Calu3 (cell line): ENCODE results near the gene KLK14. TPM values are rescaled to one million over a fixed set of nuclear protein-coding genes. Genes with fewer than 3 reads are reported as not detected.
A peak's percentile ranks its signal among the peaks of the same experiment; 100 is the strongest.

Source experiments
- BruUV-seq: library from RNA; stranded (reverse); fragments of 400-500 nt; replicated peaks from 2 replicates; lab custom pipeline; 2021; lab: Mats Ljungman, UMichigan
- CTCF ChIA-PET: fragments of 300-600 bp; sonication (Branson Sonifier 250); formaldehyde crosslinking; loops from one replicate; lab custom pipeline; 2022; ENCODE audit warnings: antibody characterized with exemption; lab: Charles Lee
- DNase-seq: peaks from one replicate; pipeline ENCODE4 v3.0.0; 2022
- H3K27ac Mint-ChIP-seq: one replicate; pipeline ENCODE4 v1.8.0; 2022; ENCODE audit warnings: mixed read lengths; ENCODE audit not compliant: unreplicated experiment
- H3K27me3 Mint-ChIP-seq: one replicate; pipeline ENCODE4 v1.8.0; 2022; ENCODE audit warnings: mixed read lengths; ENCODE audit not compliant: unreplicated experiment
- H3K36me3 Mint-ChIP-seq: one replicate; pipeline ENCODE4 v1.8.0; 2022; ENCODE audit warnings: mild to moderate bottlenecking, moderate library complexity, mixed read lengths; ENCODE audit not compliant: insufficient read depth, unreplicated experiment
- H3K4me1 Mint-ChIP-seq: one replicate; pipeline ENCODE4 v1.8.0; 2022; ENCODE audit warnings: mild to moderate bottlenecking, low read depth, mixed read lengths; ENCODE audit not compliant: unreplicated experiment
- H3K4me3 Mint-ChIP-seq: one replicate; pipeline ENCODE4 v1.8.0; 2022; ENCODE audit warnings: mild to moderate bottlenecking, low read depth, moderate library complexity, mixed read lengths; ENCODE audit not compliant: unreplicated experiment
- H3K9me3 Mint-ChIP-seq: one replicate; pipeline ENCODE4 v1.8.0; 2022; ENCODE audit warnings: low read depth, mixed read lengths; ENCODE audit not compliant: unreplicated experiment
- intact Hi-C: fragments of 100-400 bp; cut with micrococcal nuclease; formaldehyde crosslinking; loops from one replicate; pipeline ENCODE4 v1.10.0; 2022; ENCODE audit not compliant: unreplicated experiment
- total RNA-seq: library from RNA; stranded (reverse); gene quantifications from 2 replicates; pipeline ENCODE4 v1.2.3, GENCODE V29; 2022
- TF ChIP-seq, protein P1 (sequence below): fragments of 200-600 bp; IDR thresholded peaks from one replicate; pipeline ENCODE4 v1.8.0; 2022; ENCODE audit warnings: antibody characterized with exemption; ENCODE audit not compliant: unreplicated experiment

The KLK14 gene
- total RNA-seq, 1 experiment from 2014 or later = 0.38 TPM

DNA sequence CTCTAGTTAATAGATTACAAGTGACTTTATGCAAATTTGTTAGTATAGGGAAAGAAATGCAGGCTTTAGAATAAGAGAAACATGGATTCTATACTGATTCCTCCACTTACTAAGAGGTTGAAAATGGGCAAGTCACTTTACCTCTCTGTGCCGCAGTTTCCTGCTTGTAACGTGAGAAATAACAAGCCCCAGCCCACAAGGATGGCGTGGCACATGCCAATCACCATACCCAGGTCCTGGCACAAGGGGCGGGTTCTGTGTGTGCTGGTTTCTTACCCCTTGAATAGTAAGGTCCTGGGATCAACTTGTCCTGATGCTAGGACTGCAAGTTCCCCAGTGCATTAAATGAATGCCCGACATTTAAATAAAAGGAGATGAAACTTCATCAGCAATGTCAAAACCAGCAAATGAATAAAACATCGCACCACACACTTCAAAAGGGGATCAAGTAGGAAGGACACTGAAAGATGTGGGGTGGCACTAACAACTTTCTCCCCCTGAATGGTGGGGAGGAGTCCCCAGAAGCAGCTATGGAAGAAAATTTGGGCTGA is 34.1 kb upstream of the KLK14 start:
- Mint-ChIP-seq H3K27ac (no peak overlapping the region), H3K4me1 (no peaks in the 10 kb centered on the region), H3K9me3 (no peaks in the 10 kb centered on the region), H3K27me3 (no peaks in the 10 kb centered on the region), H3K4me3 (no peak overlapping the region), H3K36me3 (no peaks in the 10 kb centered on the region)
- intact Hi-C loops = no loop called here
- BruUV-seq = no TSS peak
- CTCF ChIA-PET = no interaction called here
- TF ChIP-seq, protein P1, sequence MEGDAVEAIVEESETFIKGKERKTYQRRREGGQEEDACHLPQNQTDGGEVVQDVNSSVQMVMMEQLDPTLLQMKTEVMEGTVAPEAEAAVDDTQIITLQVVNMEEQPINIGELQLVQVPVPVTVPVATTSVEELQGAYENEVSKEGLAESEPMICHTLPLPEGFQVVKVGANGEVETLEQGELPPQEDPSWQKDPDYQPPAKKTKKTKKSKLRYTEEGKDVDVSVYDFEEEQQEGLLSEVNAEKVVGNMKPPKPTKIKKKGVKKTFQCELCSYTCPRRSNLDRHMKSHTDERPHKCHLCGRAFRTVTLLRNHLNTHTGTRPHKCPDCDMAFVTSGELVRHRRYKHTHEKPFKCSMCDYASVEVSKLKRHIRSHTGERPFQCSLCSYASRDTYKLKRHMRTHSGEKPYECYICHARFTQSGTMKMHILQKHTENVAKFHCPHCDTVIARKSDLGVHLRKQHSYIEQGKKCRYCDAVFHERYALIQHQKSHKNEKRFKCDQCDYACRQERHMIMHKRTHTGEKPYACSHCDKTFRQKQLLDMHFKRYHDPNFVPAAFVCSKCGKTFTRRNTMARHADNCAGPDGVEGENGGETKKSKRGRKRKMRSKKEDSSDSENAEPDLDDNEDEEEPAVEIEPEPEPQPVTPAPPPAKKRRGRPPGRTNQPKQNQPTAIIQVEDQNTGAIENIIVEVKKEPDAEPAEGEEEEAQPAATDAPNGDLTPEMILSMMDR = no peak
- DNase-seq = no peak

DNA sequence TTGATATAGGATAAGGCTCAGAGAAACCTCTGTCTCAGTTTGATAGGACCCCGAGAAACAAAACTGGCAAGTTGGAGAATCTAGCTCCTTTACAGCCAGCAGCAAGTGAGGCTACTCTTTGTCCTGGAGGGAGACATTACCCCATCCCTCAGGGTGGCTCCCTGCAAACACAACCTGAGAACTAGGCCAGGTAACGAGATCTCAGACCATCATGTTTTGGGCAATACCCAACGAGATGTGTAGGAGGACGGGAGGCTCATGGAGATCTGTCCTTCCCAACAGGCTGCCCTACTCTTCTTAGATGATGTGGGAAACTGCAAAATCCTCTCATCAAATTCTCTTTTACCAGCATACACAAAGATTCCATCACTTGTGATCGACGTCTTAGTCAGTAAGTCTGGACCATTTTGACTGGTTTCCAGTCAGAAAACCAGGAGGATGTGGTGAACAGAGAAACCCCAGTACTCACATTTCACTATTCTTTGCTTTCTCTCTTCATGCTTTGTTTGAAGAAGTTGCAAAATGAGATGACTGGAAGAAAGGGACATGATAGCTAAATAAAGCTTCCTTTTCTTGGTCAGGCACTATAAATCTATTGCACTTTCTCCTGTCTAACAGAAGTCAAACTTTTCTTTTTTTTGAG is 31.5 kb upstream of the KLK14 start:
- CTCF ChIA-PET = no interaction called here
- DNase-seq = no peak
- no peaks in the 10 kb centered on the region for H3K9me3 Mint-ChIP-seq
- H3K4me1 Mint-ChIP-seq = no peaks in the 10 kb centered on the region
- H3K27me3 Mint-ChIP-seq = no peaks in the 10 kb centered on the region
- H3K4me3 Mint-ChIP-seq = no peak overlapping the region
- no peaks in the 10 kb centered on the region for H3K36me3 Mint-ChIP-seq
- TF ChIP-seq, protein P1 = no peak
- no peak overlapping the region for H3K27ac Mint-ChIP-seq
- BruUV-seq = no TSS peak
- intact Hi-C loops = no loop called here

DNA sequence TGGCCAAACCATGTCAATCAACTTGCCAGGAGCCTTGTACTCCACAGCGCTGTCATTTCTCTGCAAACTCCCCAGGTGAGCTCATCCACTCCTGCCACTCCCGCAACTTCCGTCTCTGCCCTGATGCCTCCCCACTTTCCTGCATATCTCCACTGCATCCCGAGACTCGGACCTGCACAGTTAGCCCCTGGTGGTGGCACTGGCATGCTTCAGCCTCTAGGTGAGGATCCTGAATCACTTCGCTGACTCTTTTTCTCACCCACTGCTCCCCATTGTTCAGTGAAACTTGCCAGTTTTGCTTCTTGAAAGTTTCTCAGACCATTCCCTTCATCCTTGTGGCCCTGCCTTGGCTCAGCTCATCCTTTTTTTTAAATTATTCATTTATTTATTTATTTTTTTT is 28.9 kb upstream of the KLK14 start:
- DNase-seq = peak; percentile 63

GRCh38 chr19:51110666-51110971 is 27.9 kb upstream of the KLK14 start:
- H3K27ac Mint-ChIP-seq = no peak overlapping the region
- TF ChIP-seq, protein P1 = no peak
- BruUV-seq = no TSS peak
- H3K9me3 Mint-ChIP-seq = no peaks in the 10 kb centered on the region
- DNase-seq = no peak
- intact Hi-C loops = no loop called here
- H3K4me3 Mint-ChIP-seq = no peak overlapping the region
- CTCF ChIA-PET = interaction anchor here (0.7 to 1.4 kb wide), 4 partner anchors 89 to 413 kb away, joined by 3 read pairs; no protein-coding TSS in a partner anchor
- H3K4me1 Mint-ChIP-seq = peaks cover 10% of the 10 kb centered on the region
- no peaks in the 10 kb centered on the region for H3K27me3 Mint-ChIP-seq
- H3K36me3 Mint-ChIP-seq = peaks cover 20% of the 10 kb centered on the region

More for the DNA sequence above, 28.9 kb upstream of the KLK14 start:
- TF ChIP-seq, protein P1 = peak; percentile 58
- H3K4me3 Mint-ChIP-seq = no peak overlapping the region
- peaks cover 20% of the 10 kb centered on the region for H3K36me3 Mint-ChIP-seq
- no peaks in the 10 kb centered on the region for H3K27me3 Mint-ChIP-seq
- intact Hi-C loops = no loop called here
- CTCF ChIA-PET = no interaction called here
- peaks cover 10% of the 10 kb centered on the region for H3K4me1 Mint-ChIP-seq
- no peaks in the 10 kb centered on the region for H3K9me3 Mint-ChIP-seq
- no peak overlapping the region for H3K27ac Mint-ChIP-seq
- BruUV-seq = no TSS peak
